ENCODE data around the gene ANP32A. TPM values are rescaled to one million over a fixed set of nuclear protein-coding genes. Genes with fewer than 3 reads are reported as not detected.

Gene ANP32A
- total and polyA plus RNA-seq, 5 donors from 2014 or later: 71.4 to 104 (median 89.4) TPM

DNA sequence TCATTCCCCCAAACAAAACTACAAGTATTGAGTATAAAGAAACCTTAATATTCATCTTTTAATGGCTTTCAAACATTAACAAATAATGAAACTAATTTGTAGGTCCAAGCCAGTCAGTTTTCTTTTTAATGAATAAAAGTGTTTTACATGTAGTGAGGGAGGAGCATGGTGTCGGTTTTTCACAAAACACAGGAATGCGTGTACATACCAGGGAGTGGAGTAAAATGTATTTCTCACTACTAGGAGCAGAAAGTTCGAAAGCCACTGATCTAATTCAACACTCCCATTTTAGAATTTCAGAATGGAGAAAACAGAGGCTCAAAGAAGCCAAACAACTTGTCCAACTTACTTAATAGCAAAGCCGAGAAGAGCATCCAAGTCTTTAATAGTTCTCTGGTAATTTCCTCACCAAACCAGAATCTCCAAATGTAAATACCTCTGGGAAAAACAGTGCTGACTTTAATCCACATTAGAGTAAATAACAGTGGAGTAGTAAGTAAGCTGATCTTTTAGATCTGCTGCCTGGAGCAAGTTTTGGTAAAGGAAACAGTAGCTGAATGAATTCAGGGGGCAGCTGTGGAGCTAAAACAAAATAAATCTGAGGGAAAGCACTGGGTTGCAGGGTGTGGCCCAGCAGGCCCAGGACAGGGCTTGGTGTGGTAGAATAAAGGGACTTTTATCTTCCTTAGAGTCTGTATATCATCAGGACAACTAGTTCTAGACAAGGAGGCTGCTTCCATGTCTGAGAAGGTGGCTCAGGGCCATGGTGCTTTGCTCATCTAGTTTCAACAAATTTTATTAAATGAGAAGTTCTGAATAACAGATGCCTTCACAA is 7.9 kb downstream of the ANP32A start:
- no peaks in the 10 kb centered on the region for H3K9me3 Mint-ChIP-seq
- H3K36me3 Mint-ChIP-seq: peaks cover 27% of the 10 kb centered on the region
- DNase-seq: no peak
- H3K4me3 Mint-ChIP-seq: peak overlapping the region; percentile 17 to 69 (median 42)
- Histone ChIP-seq H3K27me3 (ENCODE audit: control insufficient read depth, insufficient read depth, low read length) (no peaks in the 10 kb centered on the region), H3K36me3 (ENCODE audit: control insufficient read depth, insufficient read depth, low read length) (peaks cover 2% of the 10 kb centered on the region), H3K9me3 (ENCODE audit: control insufficient read depth in 2 of 2, low read length in 2 of 2) (no peaks in the 10 kb centered on the region), H3K4me1 (ENCODE audit: control insufficient read depth, insufficient read depth, low read length, poor library complexity, severe bottlenecking) (peaks cover 49% of the 10 kb centered on the region), H3K4me3 (ENCODE audit: low read depth, low read length) (no peak overlapping the region), H3K27ac (ENCODE audit: insufficient read depth, low read length, poor library complexity, severe bottlenecking) (peak overlapping the region; percentile 21)
- peak overlapping the region; percentile 27 to 79 (median 75) for H3K27ac Mint-ChIP-seq
- H3K27me3 Mint-ChIP-seq: no peaks in the 10 kb centered on the region
- peaks cover 35 to 92% (median 75%) of the 10 kb centered on the region in 4 donors for H3K4me1 Mint-ChIP-seq
- no peak for ATAC-seq (ENCODE audit: low read depth in 2 of 2)

DNA sequence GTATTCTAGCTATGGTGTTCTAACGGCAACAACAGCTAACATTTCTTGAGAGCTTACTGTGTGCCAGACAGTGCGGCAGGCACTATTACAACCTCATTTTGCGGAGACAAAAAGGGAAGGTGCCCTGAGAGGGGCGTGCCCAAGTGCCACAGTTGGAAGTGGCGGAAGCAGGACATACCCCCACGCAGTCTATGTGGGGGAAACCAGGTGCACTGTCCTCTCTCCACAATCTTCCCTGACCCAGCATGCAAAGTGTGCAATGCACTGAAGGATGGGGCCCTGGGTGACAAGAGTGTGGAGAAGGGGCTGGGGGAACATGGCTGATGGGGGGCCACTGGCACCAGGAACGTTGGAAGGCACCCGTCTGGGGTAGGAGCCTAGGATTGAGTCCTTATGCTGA is 8.6 kb downstream of the ANP32A start:
- DNase-seq (no peak), ATAC-seq (ENCODE audit: low read depth in 2 of 2) (no peak)
- Histone ChIP-seq H3K27me3 (ENCODE audit: control insufficient read depth, insufficient read depth, low read length) (no peaks in the 10 kb centered on the region), H3K27ac (ENCODE audit: insufficient read depth, low read length, poor library complexity, severe bottlenecking) (no peak overlapping the region), H3K9me3 (ENCODE audit: control insufficient read depth in 2 of 2, low read length in 2 of 2) (no peaks in the 10 kb centered on the region), H3K4me3 (ENCODE audit: low read depth, low read length) (no peak overlapping the region), H3K4me1 (ENCODE audit: control insufficient read depth, insufficient read depth, low read length, poor library complexity, severe bottlenecking) (peaks cover 53% of the 10 kb centered on the region), H3K36me3 (ENCODE audit: control insufficient read depth, insufficient read depth, low read length) (peaks cover 8% of the 10 kb centered on the region)
- Mint-ChIP-seq H3K4me1 (peaks cover 35 to 93% (median 75%) of the 10 kb centered on the region in 4 donors), H3K27me3 (no peaks in the 10 kb centered on the region), H3K4me3 (no peak overlapping the region), H3K27ac (peak overlapping the region in 1 of 3 donors; percentile 79), H3K9me3 (no peaks in the 10 kb centered on the region), H3K36me3 (peaks cover 27% of the 10 kb centered on the region)

DNA sequence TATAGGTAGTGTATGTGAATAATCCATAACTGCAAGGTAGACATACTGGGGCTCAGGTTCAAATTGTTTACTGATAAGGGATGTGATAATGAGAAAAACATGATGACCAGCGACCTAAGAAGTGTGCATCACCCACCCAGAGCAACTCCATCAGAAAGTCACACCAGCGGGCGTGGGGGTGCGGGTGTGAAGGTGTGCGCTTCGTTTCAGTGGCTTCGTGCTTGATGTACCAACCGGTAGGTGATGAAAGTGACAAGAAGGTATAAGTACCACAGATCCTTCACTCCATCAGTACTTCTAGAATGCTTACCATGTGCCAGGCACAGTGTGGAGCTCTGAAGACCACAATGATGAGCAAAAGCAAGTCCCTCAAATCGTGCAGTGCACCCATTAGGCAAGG is 11.2 kb downstream of the ANP32A start:
- Mint-ChIP-seq H3K4me3 (peak overlapping the region in 2 of 4 donors; percentile 29 to 71), H3K27ac (peak overlapping the region in 2 of 3 donors; percentile 26 to 59), H3K4me1 (peaks cover 19 to 93% (median 71%) of the 10 kb centered on the region in 4 donors), H3K9me3 (no peaks in the 10 kb centered on the region), H3K36me3 (peaks cover 37% of the 10 kb centered on the region), H3K27me3 (no peaks in the 10 kb centered on the region)
- peaks cover 14% of the 10 kb centered on the region for H3K36me3 ChIP-seq (ENCODE audit: control insufficient read depth, insufficient read depth, low read length)
- no peaks in the 10 kb centered on the region for H3K9me3 ChIP-seq (ENCODE audit: control insufficient read depth in 2 of 2, low read length in 2 of 2)
- DNase-seq (no peak), ATAC-seq (ENCODE audit: low read depth in 2 of 2) (no peak)
- no peaks in the 10 kb centered on the region for H3K27me3 ChIP-seq (ENCODE audit: control insufficient read depth, insufficient read depth, low read length)
- H3K27ac ChIP-seq (ENCODE audit: insufficient read depth, low read length, poor library complexity, severe bottlenecking): no peak overlapping the region
- no peak overlapping the region for H3K4me3 ChIP-seq (ENCODE audit: low read depth, low read length)
- H3K4me1 ChIP-seq (ENCODE audit: control insufficient read depth, insufficient read depth, low read length, poor library complexity, severe bottlenecking): peaks cover 45% of the 10 kb centered on the region

DNA sequence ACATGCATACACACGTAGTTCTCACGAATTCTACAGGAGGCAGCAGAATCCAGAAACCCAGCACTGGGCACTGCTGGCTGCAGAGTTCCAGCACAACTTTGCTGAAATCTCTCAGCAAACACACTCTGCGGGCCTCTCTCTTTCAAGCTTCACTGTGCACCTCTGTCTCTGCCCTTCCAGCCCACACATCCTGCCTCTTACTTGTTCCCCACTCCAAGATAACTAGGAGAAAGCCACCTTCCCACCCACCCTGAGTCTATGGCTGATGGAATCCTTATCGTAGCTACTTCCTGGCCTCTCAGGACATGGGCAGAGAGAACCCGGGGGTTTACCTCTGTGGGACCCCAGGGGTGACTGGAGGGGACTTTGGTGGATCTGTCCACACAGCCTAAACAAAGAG is 11.9 kb downstream of the ANP32A start:
- Histone ChIP-seq H3K4me3 (ENCODE audit: low read depth, low read length) (no peak overlapping the region), H3K27me3 (ENCODE audit: control insufficient read depth, insufficient read depth, low read length) (no peaks in the 10 kb centered on the region), H3K4me1 (ENCODE audit: control insufficient read depth, insufficient read depth, low read length, poor library complexity, severe bottlenecking) (peaks cover 38% of the 10 kb centered on the region), H3K9me3 (ENCODE audit: control insufficient read depth in 2 of 2, low read length in 2 of 2) (no peaks in the 10 kb centered on the region), H3K27ac (ENCODE audit: insufficient read depth, low read length, poor library complexity, severe bottlenecking) (no peak overlapping the region), H3K36me3 (ENCODE audit: control insufficient read depth, insufficient read depth, low read length) (peaks cover 14% of the 10 kb centered on the region)
- Mint-ChIP-seq H3K4me1 (peaks cover 18 to 96% (median 75%) of the 10 kb centered on the region in 4 donors), H3K9me3 (no peaks in the 10 kb centered on the region), H3K27me3 (no peaks in the 10 kb centered on the region), H3K27ac (peak overlapping the region in 2 of 3 donors; percentile 78 to 89), H3K4me3 (peak overlapping the region in 3 of 4 donors; percentile 10 to 58 (median 35)), H3K36me3 (peaks cover 37% of the 10 kb centered on the region)
- no peak for ATAC-seq (ENCODE audit: low read depth in 2 of 2)
- no peak for DNase-seq

DNA sequence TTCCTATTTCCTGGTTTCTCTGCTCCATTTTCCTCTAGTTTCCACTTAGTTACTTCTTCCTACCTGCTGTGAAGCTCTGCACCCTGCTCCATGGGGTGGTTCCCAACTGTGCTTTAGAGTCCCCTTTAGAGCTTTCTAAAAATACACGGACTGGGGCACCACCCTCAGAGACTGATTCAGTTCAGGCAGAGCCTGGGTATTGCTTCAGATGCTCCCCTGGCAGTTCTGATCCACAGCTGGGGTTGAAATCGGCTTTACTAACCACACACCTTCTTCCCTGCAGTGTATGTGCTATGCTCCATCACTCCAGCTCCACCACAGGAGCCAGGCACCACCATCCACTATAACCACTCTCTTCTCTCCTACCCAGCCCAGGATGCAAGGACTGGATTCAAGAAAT is 12.6 kb downstream of the ANP32A start:
- peak overlapping the region in 2 of 4 donors; percentile 10 to 63 for H3K4me3 Mint-ChIP-seq
- Histone ChIP-seq H3K4me3 (ENCODE audit: low read depth, low read length) (no peak overlapping the region), H3K9me3 (ENCODE audit: control insufficient read depth in 2 of 2, low read length in 2 of 2) (no peaks in the 10 kb centered on the region), H3K36me3 (ENCODE audit: control insufficient read depth, insufficient read depth, low read length) (peaks cover 16% of the 10 kb centered on the region), H3K27me3 (ENCODE audit: control insufficient read depth, insufficient read depth, low read length) (no peaks in the 10 kb centered on the region), H3K27ac (ENCODE audit: insufficient read depth, low read length, poor library complexity, severe bottlenecking) (no peak overlapping the region), H3K4me1 (ENCODE audit: control insufficient read depth, insufficient read depth, low read length, poor library complexity, severe bottlenecking) (peaks cover 36% of the 10 kb centered on the region)
- ATAC-seq (ENCODE audit: low read depth in 2 of 2): no peak
- peak overlapping the region in 2 of 3 donors; percentile 78 to 89 for H3K27ac Mint-ChIP-seq
- H3K9me3 Mint-ChIP-seq: no peaks in the 10 kb centered on the region
- H3K4me1 Mint-ChIP-seq: peaks cover 16 to 94% (median 72%) of the 10 kb centered on the region in 4 donors
- peaks cover 34% of the 10 kb centered on the region for H3K36me3 Mint-ChIP-seq
- DNase-seq: no peak
- H3K27me3 Mint-ChIP-seq: no peaks in the 10 kb centered on the region

DNA sequence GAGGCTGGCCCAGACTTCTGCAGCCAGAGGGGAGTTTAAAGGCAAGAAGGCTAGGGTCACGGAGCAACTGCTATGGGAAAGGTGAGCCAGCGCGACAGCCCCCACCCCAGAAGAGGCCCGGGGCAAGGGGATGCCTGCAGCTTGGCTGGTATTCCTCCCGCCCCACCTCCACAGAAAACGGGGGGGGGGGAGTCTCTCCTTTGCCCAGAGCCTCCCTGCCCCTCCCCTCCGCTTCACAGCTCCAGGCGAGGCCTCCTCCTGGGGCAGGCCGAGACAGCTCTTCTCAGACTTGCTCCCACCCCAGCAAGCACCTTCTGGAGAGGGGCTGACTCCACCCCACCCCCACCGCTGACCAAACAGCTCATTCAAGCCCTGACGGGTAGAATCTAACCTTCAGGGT is 13.4 kb downstream of the ANP32A start:
- Mint-ChIP-seq H3K27ac (peak overlapping the region in 2 of 3 donors; percentile 61 to 83), H3K4me3 (peak overlapping the region in 1 of 4 donors; percentile 72), H3K9me3 (no peaks in the 10 kb centered on the region), H3K36me3 (peaks cover 34% of the 10 kb centered on the region), H3K4me1 (peaks cover 10 to 94% (median 70%) of the 10 kb centered on the region in 4 donors), H3K27me3 (no peaks in the 10 kb centered on the region)
- Histone ChIP-seq H3K4me3 (ENCODE audit: low read depth, low read length) (no peak overlapping the region), H3K27me3 (ENCODE audit: control insufficient read depth, insufficient read depth, low read length) (no peaks in the 10 kb centered on the region), H3K4me1 (ENCODE audit: control insufficient read depth, insufficient read depth, low read length, poor library complexity, severe bottlenecking) (peaks cover 30% of the 10 kb centered on the region), H3K9me3 (ENCODE audit: control insufficient read depth in 2 of 2, low read length in 2 of 2) (no peaks in the 10 kb centered on the region), H3K27ac (ENCODE audit: insufficient read depth, low read length, poor library complexity, severe bottlenecking) (no peak overlapping the region), H3K36me3 (ENCODE audit: control insufficient read depth, insufficient read depth, low read length) (peaks cover 20% of the 10 kb centered on the region)
- ATAC-seq (ENCODE audit: low read depth in 2 of 2) (no peak), DNase-seq (no peak)

DNA sequence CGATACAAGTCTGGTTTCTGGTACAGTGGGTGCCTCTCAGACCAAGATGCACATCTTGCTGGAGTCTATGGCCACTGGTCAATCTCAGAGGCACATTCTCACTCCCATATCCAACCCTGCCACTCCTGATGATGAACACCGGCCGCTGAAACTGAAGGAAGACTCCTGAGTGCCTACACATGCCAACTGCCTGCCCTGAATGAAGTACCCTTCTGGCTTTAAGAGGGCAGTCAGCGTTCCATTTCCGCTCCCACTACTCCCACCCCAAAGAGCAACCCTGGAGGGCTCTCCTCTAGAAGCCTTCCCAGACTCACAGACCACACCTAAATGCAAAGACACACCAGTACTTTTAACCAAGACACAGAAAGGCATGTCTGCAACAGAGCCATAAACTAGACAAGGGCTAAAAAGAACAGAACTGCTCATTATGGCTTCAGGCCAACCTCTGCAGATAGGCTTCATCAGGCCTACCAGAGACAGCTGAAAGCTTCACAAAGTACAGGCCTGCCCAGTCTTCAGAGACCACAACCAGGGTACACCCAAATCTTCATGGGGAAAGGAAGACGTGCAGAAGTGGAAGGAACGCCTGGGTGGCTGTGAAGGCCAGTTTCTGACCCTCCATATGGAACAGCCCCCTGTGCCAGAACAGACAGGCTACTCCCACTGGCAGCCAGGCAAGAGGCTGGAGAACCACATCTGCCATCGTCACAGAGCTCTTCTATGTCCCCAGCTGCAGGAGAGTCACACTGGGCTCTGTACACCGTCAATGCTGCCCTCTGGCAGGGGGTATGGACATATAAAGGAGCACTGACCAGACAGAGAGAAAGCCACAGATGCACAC is 14.3 kb downstream of the ANP32A start:
- peaks cover 30% of the 10 kb centered on the region for H3K4me1 ChIP-seq (ENCODE audit: control insufficient read depth, insufficient read depth, low read length, poor library complexity, severe bottlenecking)
- no peak overlapping the region for H3K4me3 ChIP-seq (ENCODE audit: low read depth, low read length)
- Mint-ChIP-seq H3K27ac (peak overlapping the region; percentile 65 to 86 (median 83)), H3K4me3 (peak overlapping the region in 2 of 4 donors; percentile 39 to 72), H3K4me1 (peaks cover 18 to 94% (median 70%) of the 10 kb centered on the region in 4 donors), H3K9me3 (no peaks in the 10 kb centered on the region), H3K36me3 (peaks cover 34% of the 10 kb centered on the region), H3K27me3 (no peaks in the 10 kb centered on the region)
- no peaks in the 10 kb centered on the region for H3K27me3 ChIP-seq (ENCODE audit: control insufficient read depth, insufficient read depth, low read length)
- ATAC-seq (ENCODE audit: low read depth in 2 of 2): no peak
- DNase-seq: no peak
- H3K27ac ChIP-seq (ENCODE audit: insufficient read depth, low read length, poor library complexity, severe bottlenecking): peak overlapping the region; percentile 18
- no peaks in the 10 kb centered on the region for H3K9me3 ChIP-seq (ENCODE audit: control insufficient read depth in 2 of 2, low read length in 2 of 2)
- H3K36me3 ChIP-seq (ENCODE audit: control insufficient read depth, insufficient read depth, low read length): peaks cover 20% of the 10 kb centered on the region
